Measurements from ENCODE around the gene KRTAP3-2. TPM values are rescaled to one million over a fixed set of nuclear protein-coding genes. Genes with fewer than 3 reads are reported as not detected.

The KRTAP3-2 gene
- polyA plus RNA-seq, 1 experiment, result not detected

- Histone ChIP-seq H3K36me3 (ENCODE audit: control insufficient read depth, insufficient read depth, low read length) (no peaks in the 10 kb centered on the region), H3K27me3 (ENCODE audit: control insufficient read depth, insufficient read depth, low read length) (no peaks in the 10 kb centered on the region), H3K4me3 (ENCODE audit: low read depth, low read length) (no peak overlapping the region)
- no peak for DNase-seq (ENCODE audit: low read depth)
- TF ChIP-seq CTCF (IDR thresholded peaks at IDR 0.05; ENCODE audit: insufficient read depth, low read depth, low read length), result no peak
- POLR2A ChIA-PET, result interaction anchor here (0.5 to 0.6 kb wide), 4 partner anchors 28 to 573 kb away, joined by 3 to 18 read pairs (median 3); partner anchors contain the start of gene KRTAP2-3
- CTCF ChIA-PET, result interaction anchor here (0.9 to 2.0 kb wide), 6 partner anchors 11 to 298 kb away, joined by 3 to 7 read pairs (median 3); partner anchors contain the start of gene KRTAP2-3
These were observed 25.0 kb upstream of the KRTAP3-2 start for GRCh38 chr17:41024697-41025096.

- Histone ChIP-seq H3K4me3 (ENCODE audit: low read depth, low read length) (no peak overlapping the region), H3K36me3 (ENCODE audit: control insufficient read depth, insufficient read depth, low read length) (no peaks in the 10 kb centered on the region), H3K27me3 (ENCODE audit: control insufficient read depth, insufficient read depth, low read length) (no peaks in the 10 kb centered on the region)
- ChIA-PET POLR2A (no interaction called here), CTCF (no interaction called here)
- TF ChIP-seq CTCF (IDR thresholded peaks at IDR 0.05; ENCODE audit: insufficient read depth, low read depth, low read length), result no peak
- DNase-seq (ENCODE audit: low read depth), result no peak
These were observed 20.6 kb upstream of the KRTAP3-2 start for GRCh38 chr17:41020336-41020735.

- DNase-seq (ENCODE audit: low read depth), result no peak
- no peak for TF ChIP-seq CTCF (IDR thresholded peaks at IDR 0.05; ENCODE audit: insufficient read depth, low read depth, low read length)
- CTCF ChIA-PET, result interaction anchor here (0.8 kb wide), 1 partner anchor 477 kb away, joined by 3 read pairs; no protein-coding TSS in a partner anchor
- no peaks in the 10 kb centered on the region for H3K27me3 ChIP-seq (ENCODE audit: control insufficient read depth, insufficient read depth, low read length)
- no peaks in the 10 kb centered on the region for H3K36me3 ChIP-seq (ENCODE audit: control insufficient read depth, insufficient read depth, low read length)
- H3K4me3 ChIP-seq (ENCODE audit: low read depth, low read length), result no peak overlapping the region
- POLR2A ChIA-PET, result interaction anchor here (0.6 kb wide), 1 partner anchor 266 kb away, joined by 5 read pairs; no protein-coding TSS in a partner anchor
These were observed 19.7 kb upstream of the KRTAP3-2 start for GRCh38 chr17:41019415-41019814.

- Histone ChIP-seq H3K4me3 (ENCODE audit: low read depth, low read length) (no peak overlapping the region), H3K36me3 (ENCODE audit: control insufficient read depth, insufficient read depth, low read length) (no peaks in the 10 kb centered on the region), H3K27me3 (ENCODE audit: control insufficient read depth, insufficient read depth, low read length) (no peaks in the 10 kb centered on the region)
- CTCF ChIA-PET, result interaction anchor here (0.6 to 1.2 kb wide), 4 partner anchors 10 to 727 kb away, joined by 3 to 5 read pairs (median 3); no protein-coding TSS in a partner anchor
- POLR2A ChIA-PET, result interaction anchor here (0.6 kb wide), 1 partner anchor 40 kb away, joined by 5 read pairs; no protein-coding TSS in a partner anchor
- no peak for DNase-seq (ENCODE audit: low read depth)
- no peak for TF ChIP-seq CTCF (IDR thresholded peaks at IDR 0.05; ENCODE audit: insufficient read depth, low read depth, low read length)
These were observed 18.8 kb upstream of the KRTAP3-2 start for GRCh38 chr17:41018541-41018940.

GRCh38 chr17:41016578-41017215 lies 17.0 kb upstream of the KRTAP3-2 start:
- TF ChIP-seq CTCF (IDR thresholded peaks at IDR 0.05; ENCODE audit: insufficient read depth, low read depth, low read length), result no peak
- no peaks in the 10 kb centered on the region for H3K36me3 ChIP-seq (ENCODE audit: control insufficient read depth, insufficient read depth, low read length)
- no peaks in the 10 kb centered on the region for H3K27me3 ChIP-seq (ENCODE audit: control insufficient read depth, insufficient read depth, low read length)
- no peak overlapping the region for H3K4me3 ChIP-seq (ENCODE audit: low read depth, low read length)
- ChIA-PET POLR2A (no interaction called here), CTCF (interaction anchor here (0.6 to 1.3 kb wide), 3 partner anchors 43 to 631 kb away, joined by 3 to 4 read pairs (median 3); no protein-coding TSS in a partner anchor)
- no peak for DNase-seq (ENCODE audit: low read depth)

Measured in BJ (cell line).